H1 (cell line): ENCODE results near the gene TCF4. TPM values are rescaled to one million over a fixed set of nuclear protein-coding genes. Genes with fewer than 3 reads are reported as not detected.

Source experiments
- CTCF ChIA-PET: fragments of 300-600 bp; sonication (Branson Sonifier 250); formaldehyde crosslinking; loops from one replicate; lab custom pipeline; 2021; ENCODE audit not compliant: partially characterized antibody; lab: Charles Lee
- POLR2A ChIA-PET: fragments of 300-600 bp; sonication (Branson Sonifier 250); formaldehyde crosslinking; loops from one replicate; lab custom pipeline; 2021; ENCODE audit warnings: inconsistent platforms; ENCODE audit not compliant: partially characterized antibody; lab: Charles Lee
- DNase-seq, 2 experiments: peaks; one replicate each; pipeline versions ENCODE4 v3.0.0 to v3.0.0-alpha.2; 2010 to 2022; ENCODE audit warnings: low spot score in 2 of 2, low read depth in 1 of 2, mixed read lengths in 1 of 2
- FAIRE-seq: peaks from 2 replicates; lab custom pipeline; 2011; peaks lifted over from hg19 to GRCh38; lab: Jason Lieb, UNC
- H2AFZ ChIP-seq: 2 replicates; pipeline ENCODE4 v1.8.1; 2012; ENCODE audit warnings: low read length, inconsistent platforms
- H2AK5ac ChIP-seq: 2 replicates; pipeline ENCODE4 v1.6.1; 2013; ENCODE audit warnings: low read depth, low read length
- H2BK120ac ChIP-seq: replicated peaks from 2 replicates; pipeline ENCODE3; 2013; ENCODE audit warnings: low read depth, low read length, inconsistent platforms
- H2BK12ac ChIP-seq: 2 replicates; pipeline ENCODE4 v1.6.1; 2013; ENCODE audit warnings: low read depth, low read length
- H2BK15ac ChIP-seq: 2 replicates; pipeline ENCODE4 v1.6.1; 2013; ENCODE audit warnings: low read length
- H2BK20ac ChIP-seq: 2 replicates; pipeline ENCODE4 v1.6.1; 2013; ENCODE audit warnings: low read length
- H2BK5ac ChIP-seq: 2 replicates; pipeline ENCODE4 v1.6.1; 2013; ENCODE audit warnings: low read depth, low read length
- H3K14ac ChIP-seq: 2 replicates; pipeline ENCODE4 v1.6.1; 2013; ENCODE audit warnings: inconsistent platforms; ENCODE audit not compliant: insufficient read length
- H3K18ac ChIP-seq: 2 replicates; pipeline ENCODE4 v1.6.1; 2013; ENCODE audit warnings: low read length; ENCODE audit errors: extremely low read depth
- H3K23ac ChIP-seq: 2 replicates; pipeline ENCODE4 v1.6.1; 2013; ENCODE audit warnings: inconsistent platforms; ENCODE audit not compliant: insufficient read length
- H3K23me2 ChIP-seq: 2 replicates; pipeline ENCODE4 v1.6.1; 2013; ENCODE audit warnings: low read depth, low read length
- H3K27ac ChIP-seq: 2 replicates; pipeline ENCODE4 v1.6.1; 2011; ENCODE audit warnings: low read depth, low read length, inconsistent platforms
- H3K27me3 ChIP-seq, 4 experiments: replicated peaks in 1 of 4; 1 replicate in 1 of 4; 2 replicates in 3 of 4; pipeline versions ENCODE4 v1.6.1 to v1.8.1; 2011 to 2013; ENCODE audit warnings: low read length in 3 of 4, mild to moderate bottlenecking in 3 of 4, inconsistent platforms in 2 of 4, mixed read lengths in 2 of 4, moderate library complexity in 1 of 4; ENCODE audit not compliant: control insufficient read depth in 3 of 4, insufficient read depth in 3 of 4; ENCODE audit errors: extremely low read depth in 1 of 4
- H3K36me3 ChIP-seq, 4 experiments: 2 replicates each; pipeline versions ENCODE4 v1.6.1 to v1.8.1; 2011 to 2013; ENCODE audit warnings: mild to moderate bottlenecking in 4 of 4, low read length in 3 of 4, moderate library complexity in 2 of 4, control low read depth in 1 of 4, inconsistent platforms in 1 of 4; ENCODE audit not compliant: insufficient read depth in 4 of 4, control insufficient read depth in 2 of 4
- H3K4ac ChIP-seq: replicated peaks from 2 replicates; pipeline ENCODE3; 2013; ENCODE audit warnings: low read length, low read depth, mixed read lengths, inconsistent platforms; ENCODE audit not compliant: insufficient read length
- H3K4me1 ChIP-seq, 4 experiments: replicated peaks in 1 of 4; 1 replicate in 1 of 4; 2 replicates in 3 of 4; pipeline versions ENCODE4 v1.6.1 to v1.8.1; 2011 to 2013; ENCODE audit warnings: low read length in 3 of 4, inconsistent platforms in 2 of 4, mixed read lengths in 1 of 4; ENCODE audit not compliant: insufficient read depth in 4 of 4, control insufficient read depth in 3 of 4
- H3K4me2 ChIP-seq, 2 experiments: 2 replicates each; pipeline versions ENCODE4 v1.6.1 to v1.8.1; 2011 to 2013; ENCODE audit warnings: low read depth in 2 of 2, low read length in 2 of 2, control low read depth in 1 of 2, inconsistent platforms in 1 of 2, mild to moderate bottlenecking in 1 of 2; ENCODE audit not compliant: insufficient read depth in 1 of 2
- H3K4me3 ChIP-seq, 4 experiments: fragments of 200-600, 300-600 bp in 1 of 4; sonication (generic), shearing (Covaris generic), sonication (Bioruptor Twin) in 1 of 4; 2 replicates each; pipeline versions ENCODE4 v1.5.1 to v1.8.1; 2011 to 2016; ENCODE audit warnings: low read length in 4 of 4, low read depth in 3 of 4, control low read depth in 2 of 4, inconsistent platforms in 2 of 4, mild to moderate bottlenecking in 2 of 4, mixed read lengths in 1 of 4, moderate library complexity in 1 of 4; ENCODE audit not compliant: insufficient read depth in 2 of 4; ENCODE audit errors: extremely low read depth in 1 of 4
- H3K56ac ChIP-seq: replicated peaks from 2 replicates; pipeline ENCODE3; 2013; ENCODE audit warnings: low read depth, mild to moderate bottlenecking, mixed read lengths, low read length, inconsistent platforms; ENCODE audit not compliant: insufficient read length
- H3K79me1 ChIP-seq: 2 replicates; pipeline ENCODE4 v1.6.1; 2013; ENCODE audit warnings: low read depth, low read length, control low read depth
- H3K79me2 ChIP-seq, 2 experiments: 2 replicates each; pipeline versions ENCODE4 v1.6.1 to v1.8.1; 2012 to 2013; ENCODE audit warnings: low read length in 2 of 2, mild to moderate bottlenecking in 2 of 2, inconsistent platforms in 1 of 2; ENCODE audit not compliant: insufficient read depth in 2 of 2, control insufficient read depth in 1 of 2
- H3K9ac ChIP-seq, 4 experiments: replicated peaks in 1 of 4; 1 replicate in 1 of 4; 2 replicates in 3 of 4; pipeline versions ENCODE4 v1.6.1 to v1.8.1; 2011 to 2013; ENCODE audit warnings: low read depth in 3 of 4, low read length in 3 of 4, control low read depth in 2 of 4, mild to moderate bottlenecking in 2 of 4, moderate library complexity in 2 of 4, inconsistent platforms in 1 of 4; ENCODE audit errors: extremely low read depth in 1 of 4
- H3K9me3 ChIP-seq, 2 experiments: 2 replicates each; pipeline versions ENCODE4 v1.6.1 to v1.8.1; 2012 to 2013; ENCODE audit warnings: mild to moderate bottlenecking in 2 of 2, moderate library complexity in 2 of 2, control low read depth in 1 of 2, inconsistent platforms in 1 of 2, low read depth in 1 of 2, low read length in 1 of 2, mixed read lengths in 1 of 2; ENCODE audit not compliant: insufficient read depth in 2 of 2
- H4K20me1 ChIP-seq, 2 experiments: replicated peaks in 1 of 2; 2 replicates each; pipeline versions ENCODE3 to v1.8.1; 2011 to 2013; ENCODE audit warnings: inconsistent platforms in 2 of 2, low read length in 2 of 2, mild to moderate bottlenecking in 1 of 2; ENCODE audit not compliant: insufficient read depth in 2 of 2, control insufficient read depth in 1 of 2
- H4K5ac ChIP-seq: 2 replicates; pipeline ENCODE4 v1.6.1; 2013; ENCODE audit warnings: low read length, low read depth, mixed read lengths, inconsistent platforms; ENCODE audit not compliant: insufficient read length
- H4K8ac ChIP-seq: 2 replicates; pipeline ENCODE4 v1.8.0; 2013; ENCODE audit warnings: mild to moderate bottlenecking, moderate library complexity, low read length, inconsistent platforms; ENCODE audit not compliant: insufficient read depth; ENCODE audit errors: extremely low read depth
- H4K91ac ChIP-seq: replicated peaks from 2 replicates; pipeline ENCODE3; 2013; ENCODE audit warnings: low read length, mixed read lengths, inconsistent platforms; ENCODE audit not compliant: insufficient read length
- polyA plus RNA-seq, 7 experiments: library from polyadenylated mRNA; depleted of rRNA in 3 of 7; stranded (reverse) in 5 of 7; unstranded in 2 of 7; fragments of >200 nt in 5 of 7; fragments of 200-250 nt in 2 of 7; gene quantifications; 1 replicate in 5 of 7; 2 replicates in 1 of 7; 4 replicates in 1 of 7; pipeline versions ENCODE4 v1.2.1 to v1.2.3, GENCODE V29; 2011 to 2013; ENCODE audit warnings: missing spikeins in 2 of 7, mixed read lengths in 2 of 7
- total RNA-seq: library from RNA; stranded (reverse); fragmentation: NEBNext Ultra II Directional; extraction: Animal tissue kit (Norgen Biotek cat#: 25700); gene quantifications from 2 replicates; pipeline ENCODE4 v1.2.1, GENCODE V29; 2021
- TF ChIP-seq, protein P1 (sequence below): fragments of 300-600 bp; sonication (generic); IDR thresholded peaks from 2 replicates; pipeline ENCODE4 v1.7.1; 2012; ENCODE audit warnings: low read length, moderate library complexity, mild to moderate bottlenecking, inconsistent platforms; ENCODE audit not compliant: insufficient replicate concordance

The TCF4 gene
- total and polyA plus RNA-seq, 2 of the 8 experiments (the other 6 are each of a cell fraction or from before 2014, with no cell fraction given): 59.3 to 118 TPM

DNA sequence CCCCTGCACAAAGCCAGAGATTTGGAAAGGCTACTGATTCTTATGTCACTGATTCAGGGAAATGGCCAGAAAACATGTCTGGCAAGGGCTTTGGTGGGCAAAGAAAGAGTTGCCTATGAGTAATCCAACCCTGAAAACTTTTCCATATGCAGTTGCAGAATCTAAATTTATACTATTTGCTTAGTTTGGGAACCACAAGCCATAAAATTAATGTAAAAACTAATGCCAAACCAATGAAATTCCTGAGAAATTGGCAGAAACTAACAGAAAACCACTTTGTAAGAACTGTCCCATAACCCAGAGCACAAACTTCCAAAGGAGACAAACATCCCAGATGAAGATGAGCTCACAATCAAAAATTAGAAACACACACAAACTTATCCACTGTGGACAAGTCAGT, 48.8 kb downstream of the TCF4 start:
- no peak overlapping the region for H3K56ac ChIP-seq
- peaks cover 0 to 2% of the 10 kb centered on the region in 2 experiments for H4K20me1 ChIP-seq
- no peaks in the 10 kb centered on the region for H3K36me3 ChIP-seq
- H2BK12ac ChIP-seq: no peak overlapping the region
- no peaks in the 10 kb centered on the region for H3K4me1 ChIP-seq
- H3K23ac ChIP-seq: no peak overlapping the region
- no peak overlapping the region for H4K5ac ChIP-seq
- H2BK20ac ChIP-seq: no peak overlapping the region
- no peak overlapping the region for H2AK5ac ChIP-seq
- CTCF ChIA-PET: no interaction called here
- H3K79me2 ChIP-seq: peaks cover 0 to 98% of the 10 kb centered on the region in 2 experiments; a peak in 2 of 4 replicates
- no peak overlapping the region for H3K4me3 ChIP-seq
- POLR2A ChIA-PET: no interaction called here
- no peak overlapping the region for H3K9ac ChIP-seq
- H3K79me1 ChIP-seq: no peaks in the 10 kb centered on the region
- FAIRE-seq (no peak), DNase-seq (no peak)
- no peak overlapping the region for H3K27ac ChIP-seq
- H3K4ac ChIP-seq: no peak overlapping the region
- H2AFZ ChIP-seq: no peak overlapping the region
- H3K23me2 ChIP-seq: no peaks in the 10 kb centered on the region
- no peak overlapping the region for H4K91ac ChIP-seq
- H4K8ac ChIP-seq: no peak overlapping the region
- H3K9me3 ChIP-seq: no peaks in the 10 kb centered on the region
- H2BK5ac ChIP-seq: no peak overlapping the region
- H3K27me3 ChIP-seq: no peaks in the 10 kb centered on the region
- H3K4me2 ChIP-seq: no peak overlapping the region
- no peak overlapping the region for H3K14ac ChIP-seq
- H3K18ac ChIP-seq: no peak overlapping the region
- H2BK15ac ChIP-seq: no peak overlapping the region
- H2BK120ac ChIP-seq: no peak overlapping the region
- TF ChIP-seq, protein P1, sequence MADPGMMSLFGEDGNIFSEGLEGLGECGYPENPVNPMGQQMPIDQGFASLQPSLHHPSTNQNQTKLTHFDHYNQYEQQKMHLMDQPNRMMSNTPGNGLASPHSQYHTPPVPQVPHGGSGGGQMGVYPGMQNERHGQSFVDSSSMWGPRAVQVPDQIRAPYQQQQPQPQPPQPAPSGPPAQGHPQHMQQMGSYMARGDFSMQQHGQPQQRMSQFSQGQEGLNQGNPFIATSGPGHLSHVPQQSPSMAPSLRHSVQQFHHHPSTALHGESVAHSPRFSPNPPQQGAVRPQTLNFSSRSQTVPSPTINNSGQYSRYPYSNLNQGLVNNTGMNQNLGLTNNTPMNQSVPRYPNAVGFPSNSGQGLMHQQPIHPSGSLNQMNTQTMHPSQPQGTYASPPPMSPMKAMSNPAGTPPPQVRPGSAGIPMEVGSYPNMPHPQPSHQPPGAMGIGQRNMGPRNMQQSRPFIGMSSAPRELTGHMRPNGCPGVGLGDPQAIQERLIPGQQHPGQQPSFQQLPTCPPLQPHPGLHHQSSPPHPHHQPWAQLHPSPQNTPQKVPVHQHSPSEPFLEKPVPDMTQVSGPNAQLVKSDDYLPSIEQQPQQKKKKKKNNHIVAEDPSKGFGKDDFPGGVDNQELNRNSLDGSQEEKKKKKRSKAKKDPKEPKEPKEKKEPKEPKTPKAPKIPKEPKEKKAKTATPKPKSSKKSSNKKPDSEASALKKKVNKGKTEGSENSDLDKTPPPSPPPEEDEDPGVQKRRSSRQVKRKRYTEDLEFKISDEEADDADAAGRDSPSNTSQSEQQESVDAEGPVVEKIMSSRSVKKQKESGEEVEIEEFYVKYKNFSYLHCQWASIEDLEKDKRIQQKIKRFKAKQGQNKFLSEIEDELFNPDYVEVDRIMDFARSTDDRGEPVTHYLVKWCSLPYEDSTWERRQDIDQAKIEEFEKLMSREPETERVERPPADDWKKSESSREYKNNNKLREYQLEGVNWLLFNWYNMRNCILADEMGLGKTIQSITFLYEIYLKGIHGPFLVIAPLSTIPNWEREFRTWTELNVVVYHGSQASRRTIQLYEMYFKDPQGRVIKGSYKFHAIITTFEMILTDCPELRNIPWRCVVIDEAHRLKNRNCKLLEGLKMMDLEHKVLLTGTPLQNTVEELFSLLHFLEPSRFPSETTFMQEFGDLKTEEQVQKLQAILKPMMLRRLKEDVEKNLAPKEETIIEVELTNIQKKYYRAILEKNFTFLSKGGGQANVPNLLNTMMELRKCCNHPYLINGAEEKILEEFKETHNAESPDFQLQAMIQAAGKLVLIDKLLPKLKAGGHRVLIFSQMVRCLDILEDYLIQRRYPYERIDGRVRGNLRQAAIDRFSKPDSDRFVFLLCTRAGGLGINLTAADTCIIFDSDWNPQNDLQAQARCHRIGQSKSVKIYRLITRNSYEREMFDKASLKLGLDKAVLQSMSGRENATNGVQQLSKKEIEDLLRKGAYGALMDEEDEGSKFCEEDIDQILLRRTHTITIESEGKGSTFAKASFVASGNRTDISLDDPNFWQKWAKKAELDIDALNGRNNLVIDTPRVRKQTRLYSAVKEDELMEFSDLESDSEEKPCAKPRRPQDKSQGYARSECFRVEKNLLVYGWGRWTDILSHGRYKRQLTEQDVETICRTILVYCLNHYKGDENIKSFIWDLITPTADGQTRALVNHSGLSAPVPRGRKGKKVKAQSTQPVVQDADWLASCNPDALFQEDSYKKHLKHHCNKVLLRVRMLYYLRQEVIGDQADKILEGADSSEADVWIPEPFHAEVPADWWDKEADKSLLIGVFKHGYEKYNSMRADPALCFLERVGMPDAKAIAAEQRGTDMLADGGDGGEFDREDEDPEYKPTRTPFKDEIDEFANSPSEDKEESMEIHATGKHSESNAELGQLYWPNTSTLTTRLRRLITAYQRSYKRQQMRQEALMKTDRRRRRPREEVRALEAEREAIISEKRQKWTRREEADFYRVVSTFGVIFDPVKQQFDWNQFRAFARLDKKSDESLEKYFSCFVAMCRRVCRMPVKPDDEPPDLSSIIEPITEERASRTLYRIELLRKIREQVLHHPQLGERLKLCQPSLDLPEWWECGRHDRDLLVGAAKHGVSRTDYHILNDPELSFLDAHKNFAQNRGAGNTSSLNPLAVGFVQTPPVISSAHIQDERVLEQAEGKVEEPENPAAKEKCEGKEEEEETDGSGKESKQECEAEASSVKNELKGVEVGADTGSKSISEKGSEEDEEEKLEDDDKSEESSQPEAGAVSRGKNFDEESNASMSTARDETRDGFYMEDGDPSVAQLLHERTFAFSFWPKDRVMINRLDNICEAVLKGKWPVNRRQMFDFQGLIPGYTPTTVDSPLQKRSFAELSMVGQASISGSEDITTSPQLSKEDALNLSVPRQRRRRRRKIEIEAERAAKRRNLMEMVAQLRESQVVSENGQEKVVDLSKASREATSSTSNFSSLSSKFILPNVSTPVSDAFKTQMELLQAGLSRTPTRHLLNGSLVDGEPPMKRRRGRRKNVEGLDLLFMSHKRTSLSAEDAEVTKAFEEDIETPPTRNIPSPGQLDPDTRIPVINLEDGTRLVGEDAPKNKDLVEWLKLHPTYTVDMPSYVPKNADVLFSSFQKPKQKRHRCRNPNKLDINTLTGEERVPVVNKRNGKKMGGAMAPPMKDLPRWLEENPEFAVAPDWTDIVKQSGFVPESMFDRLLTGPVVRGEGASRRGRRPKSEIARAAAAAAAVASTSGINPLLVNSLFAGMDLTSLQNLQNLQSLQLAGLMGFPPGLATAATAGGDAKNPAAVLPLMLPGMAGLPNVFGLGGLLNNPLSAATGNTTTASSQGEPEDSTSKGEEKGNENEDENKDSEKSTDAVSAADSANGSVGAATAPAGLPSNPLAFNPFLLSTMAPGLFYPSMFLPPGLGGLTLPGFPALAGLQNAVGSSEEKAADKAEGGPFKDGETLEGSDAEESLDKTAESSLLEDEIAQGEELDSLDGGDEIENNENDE: no peak
